NB4 (cell line): Measurements from ENCODE around the gene CNEP1R1.

Source experiments
- POLR2A ChIP-seq: IDR thresholded peaks from 2 replicates; pipeline ENCODE4 v1.6.1; 2011; ENCODE audit warnings: mild to moderate bottlenecking; ENCODE audit not compliant: insufficient read length; ENCODE audit errors: extremely low read depth
- TF ChIP-seq, protein P1 (sequence below): IDR thresholded peaks from one replicate; pipeline ENCODE4 v1.5.1; 2012; ENCODE audit warnings: low read depth, low read length
- TF ChIP-seq, protein P2 (sequence below): IDR thresholded peaks from 2 replicates; pipeline ENCODE4 v1.6.1; 2011; ENCODE audit warnings: low read depth, low read length

DNA sequence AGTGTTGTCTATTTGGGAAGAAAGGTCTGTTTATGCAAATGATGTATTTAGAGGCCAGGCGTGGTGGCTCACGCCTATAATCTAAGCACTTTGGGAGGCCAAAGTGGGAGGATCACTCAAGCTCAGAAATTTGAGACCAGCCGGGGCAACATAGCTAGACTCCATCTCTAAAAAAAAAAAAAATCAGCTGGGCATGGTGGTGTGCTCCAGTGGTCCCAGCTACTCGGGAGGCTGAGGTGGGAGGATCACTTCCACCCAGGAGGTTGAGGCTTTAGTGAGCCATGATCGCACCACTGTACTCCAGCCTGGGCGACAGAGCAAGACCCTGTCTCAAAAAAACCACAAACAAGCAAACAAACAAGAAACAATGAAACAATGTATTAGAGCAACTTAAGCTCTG is 21.8 kb downstream of the CNEP1R1 start:
- TF ChIP-seq, protein P1, sequence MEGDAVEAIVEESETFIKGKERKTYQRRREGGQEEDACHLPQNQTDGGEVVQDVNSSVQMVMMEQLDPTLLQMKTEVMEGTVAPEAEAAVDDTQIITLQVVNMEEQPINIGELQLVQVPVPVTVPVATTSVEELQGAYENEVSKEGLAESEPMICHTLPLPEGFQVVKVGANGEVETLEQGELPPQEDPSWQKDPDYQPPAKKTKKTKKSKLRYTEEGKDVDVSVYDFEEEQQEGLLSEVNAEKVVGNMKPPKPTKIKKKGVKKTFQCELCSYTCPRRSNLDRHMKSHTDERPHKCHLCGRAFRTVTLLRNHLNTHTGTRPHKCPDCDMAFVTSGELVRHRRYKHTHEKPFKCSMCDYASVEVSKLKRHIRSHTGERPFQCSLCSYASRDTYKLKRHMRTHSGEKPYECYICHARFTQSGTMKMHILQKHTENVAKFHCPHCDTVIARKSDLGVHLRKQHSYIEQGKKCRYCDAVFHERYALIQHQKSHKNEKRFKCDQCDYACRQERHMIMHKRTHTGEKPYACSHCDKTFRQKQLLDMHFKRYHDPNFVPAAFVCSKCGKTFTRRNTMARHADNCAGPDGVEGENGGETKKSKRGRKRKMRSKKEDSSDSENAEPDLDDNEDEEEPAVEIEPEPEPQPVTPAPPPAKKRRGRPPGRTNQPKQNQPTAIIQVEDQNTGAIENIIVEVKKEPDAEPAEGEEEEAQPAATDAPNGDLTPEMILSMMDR: no peak
- no peak for TF ChIP-seq POLR2A
- TF ChIP-seq, protein P2, sequence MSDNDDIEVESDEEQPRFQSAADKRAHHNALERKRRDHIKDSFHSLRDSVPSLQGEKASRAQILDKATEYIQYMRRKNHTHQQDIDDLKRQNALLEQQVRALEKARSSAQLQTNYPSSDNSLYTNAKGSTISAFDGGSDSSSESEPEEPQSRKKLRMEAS: no peak
